ENCODE data around the gene AK2. TPM values are rescaled to one million over a fixed set of nuclear protein-coding genes. Genes with fewer than 3 reads are reported as not detected.
"Not testable (repeated sequence)": the region's sequence is repeated elsewhere in the genome, so short reads cannot be mapped to it uniquely, and the experiment has no call there.

Gene AK2
- total RNA-seq, 6 donors from 2014 or later, result 90.1 to 123 (median 115) TPM

- peaks cover 26 to 64% (median 37%) of the 10 kb centered on the region in 4 donors for H3K4me1 ChIP-seq
- H3K27ac ChIP-seq, result no peak overlapping the region
- ATAC-seq (ENCODE audit: low FRiP score in 2 of 2), result no peak
- 81 to 85% methylated on average over 5 of the region's 5 CpGs for WGBS, 2 donors
- no peak overlapping the region for H3K4me3 ChIP-seq
- TF ChIP-seq POLR2AphosphoS5 (IDR thresholded peaks at IDR 0.05) (no peak), CTCF (IDR thresholded peaks at IDR 0.05) (no peak), POLR2A (IDR thresholded peaks at IDR 0.05) (no peak), EP300 (IDR thresholded peaks at IDR 0.05) (no peak)
- peaks cover 0 to 11% (median 0%) of the 10 kb centered on the region in 4 donors for H3K36me3 ChIP-seq
- no peak for DNase-seq
- H3K27me3 ChIP-seq, result no peaks in the 10 kb centered on the region
- H3K9me3 ChIP-seq, result no peaks in the 10 kb centered on the region
These were observed 6.8 kb downstream of the AK2 start for GRCh38 chr1:33029921-33030320.

- WGBS, 2 donors, result 89% methylated on average over 4 of the region's 4 CpGs
- ATAC-seq (ENCODE audit: low FRiP score in 2 of 2) (no peak), DNase-seq (no peak)
- Histone ChIP-seq H3K4me3 (no peak overlapping the region), H3K4me1 (peaks cover 26 to 64% (median 36%) of the 10 kb centered on the region in 4 donors), H3K27ac (no peak overlapping the region), H3K27me3 (no peaks in the 10 kb centered on the region), H3K9me3 (no peaks in the 10 kb centered on the region), H3K36me3 (peaks cover 0 to 13% (median under 1%) of the 10 kb centered on the region in 4 donors)
- no peak for TF ChIP-seq POLR2A (IDR thresholded peaks at IDR 0.05)
- TF ChIP-seq CTCF (IDR thresholded peaks at IDR 0.05), result no peak
- no peak for TF ChIP-seq EP300 (IDR thresholded peaks at IDR 0.05)
- no peak for TF ChIP-seq POLR2AphosphoS5 (IDR thresholded peaks at IDR 0.05)
These were observed 7.5 kb downstream of the AK2 start for GRCh38 chr1:33029209-33029608.

- peaks cover 3 to 39% (median 25%) of the 10 kb centered on the region in 4 donors for H3K36me3 ChIP-seq
- DNase-seq (no peak), ATAC-seq (ENCODE audit: low FRiP score in 2 of 2) (no peak)
- TF ChIP-seq CTCF (IDR thresholded peaks at IDR 0.05) (no peak), POLR2AphosphoS5 (IDR thresholded peaks at IDR 0.05) (no peak), POLR2A (IDR thresholded peaks at IDR 0.05) (no peak), EP300 (IDR thresholded peaks at IDR 0.05) (no peak)
- no peaks in the 10 kb centered on the region for H3K27me3 ChIP-seq
- H3K4me3 ChIP-seq, result no peak overlapping the region
- no peaks in the 10 kb centered on the region for H3K9me3 ChIP-seq
- H3K4me1 ChIP-seq, result peaks cover 7 to 34% (median 18%) of the 10 kb centered on the region in 4 donors
- no peak overlapping the region for H3K27ac ChIP-seq
- WGBS, 2 donors, result 93% methylated on average over 4 of the region's 4 CpGs
These were observed 10.9 kb downstream of the AK2 start for GRCh38 chr1:33025761-33026160.

GRCh38 chr1:33025180-33025569, 11.5 kb downstream of the AK2 start:
- no peaks in the 10 kb centered on the region for H3K27me3 ChIP-seq
- no peaks in the 10 kb centered on the region for H3K9me3 ChIP-seq
- H3K27ac ChIP-seq, result no peak overlapping the region
- TF ChIP-seq POLR2A (IDR thresholded peaks at IDR 0.05), result no peak
- TF ChIP-seq POLR2AphosphoS5 (IDR thresholded peaks at IDR 0.05), result no peak
- no peak for TF ChIP-seq EP300 (IDR thresholded peaks at IDR 0.05)
- TF ChIP-seq CTCF (IDR thresholded peaks at IDR 0.05), result no peak
- DNase-seq (no peak), ATAC-seq (ENCODE audit: low FRiP score in 2 of 2) (no peak)
- WGBS, 2 donors, result 33 to 54% methylated on average over 1 of the region's 1 CpG
- H3K36me3 ChIP-seq, result peaks cover 9 to 42% (median 31%) of the 10 kb centered on the region in 4 donors
- no peak overlapping the region for H3K4me3 ChIP-seq
- H3K4me1 ChIP-seq, result peaks cover 3 to 28% (median 12%) of the 10 kb centered on the region in 4 donors

- DNase-seq, result peak in 1 of 2 donors; percentile 40
- Histone ChIP-seq H3K4me1 (peaks cover 3 to 22% (median 11%) of the 10 kb centered on the region in 4 donors), H3K36me3 (peaks cover 10 to 48% (median 36%) of the 10 kb centered on the region in 4 donors)
- 71 to 84% methylated on average over 6 of the region's 6 CpGs for WGBS, 2 donors
- H3K27me3 ChIP-seq; H3K4me3 ChIP-seq; ATAC-seq (ENCODE audit: low FRiP score in 2 of 2); H3K27ac ChIP-seq; H3K9me3 ChIP-seq: not testable (repeated sequence)
These were observed 12.1 kb downstream of the AK2 start for GRCh38 chr1:33024430-33025179.

All from upper lobe of left lung (tissue), 6 donors.